SK-N-DZ (cell line): ENCODE results near the gene CDHR1.

Experiments used
- DNase-seq: peaks from one replicate; pipeline ENCODE4 v3.0.0-alpha.2; 2015; ENCODE audit warnings: low spot score

Gene CDHR1

GRCh38 chr10:84226616-84227015, 32.3 kb downstream of the CDHR1 start:
- DNase-seq: no peak

- DNase-seq: no peak
These were observed 33.5 kb downstream of the CDHR1 start for GRCh38 chr10:84227810-84228209.

- no peak for DNase-seq
These were observed 36.0 kb downstream of the CDHR1 start for GRCh38 chr10:84230359-84230758.

GRCh38 chr10:84232376-84232775, 38.0 kb downstream of the CDHR1 start:
- DNase-seq: no peak

- DNase-seq: no peak
These were observed 39.6 kb downstream of the CDHR1 start for GRCh38 chr10:84233940-84234339.

GRCh38 chr10:84234479-84234878, 40.1 kb downstream of the CDHR1 start:
- DNase-seq: no peak

GRCh38 chr10:84235096-84235495, 40.8 kb downstream of the CDHR1 start:
- DNase-seq: no peak

- no peak for DNase-seq
These were observed 42.5 kb downstream of the CDHR1 start for GRCh38 chr10:84236807-84237198.

- DNase-seq: no peak
These were observed 43.1 kb downstream of the CDHR1 start for GRCh38 chr10:84237199-84238051.

GRCh38 chr10:84238909-84239308, 44.6 kb downstream of the CDHR1 start:
- DNase-seq: no peak

GRCh38 chr10:84241185-84241790, 47.0 kb downstream of the CDHR1 start, which contains the start of gene LRIT1:
Gene LRIT1, minus strand, starts transcription at chr10:84241546. Its CDS starts 107 bp downstream, at chr10:84241439.
- DNase-seq: no peak

- no peak for DNase-seq
These were observed 49.4 kb downstream of the CDHR1 start for GRCh38 chr10:84243759-84244158.

- DNase-seq: peak; percentile 29
These were observed 50.4 kb downstream of the CDHR1 start, which contains the start of gene RGR for GRCh38 chr10:84244651-84245270. Gene RGR, plus strand, starts transcription at chr10:84245053. Its CDS starts 38 bp downstream, at chr10:84245091.

GRCh38 chr10:84247496-84247895, 53.2 kb downstream of the CDHR1 start:
- DNase-seq: no peak

- no peak for DNase-seq
These were observed 54.5 kb downstream of the CDHR1 start for GRCh38 chr10:84248794-84249193.

- peak; percentile 41 for DNase-seq
These were observed 60.5 kb downstream of the CDHR1 start for GRCh38 chr10:84254552-84255478.

- peak; percentile 28 for DNase-seq
These were observed 62.4 kb downstream of the CDHR1 start for GRCh38 chr10:84256510-84257342.

- no peak for DNase-seq
These were observed 63.1 kb downstream of the CDHR1 start for GRCh38 chr10:84257343-84258020.

GRCh38 chr10:84258034-84258695, 63.8 kb downstream of the CDHR1 start:
- peak; percentile 89 for DNase-seq
